Stomach smooth muscle (tissue), 2 donors: ENCODE data around the gene TRAPPC12.
A peak's percentile ranks its signal among the peaks of the same experiment; 100 is the strongest.
"Not testable (repeated sequence)": the region's sequence is repeated elsewhere in the genome, so short reads cannot be mapped to it uniquely, and the experiment has no call there.

ENCODE experiments used
- H3K27ac ChIP-seq: one replicate; pipeline ENCODE4 v1.7.0; 2013; ENCODE audit warnings: mild to moderate bottlenecking, low read length, inconsistent platforms
- H3K27me3 ChIP-seq, 2 donors: one replicate each; pipeline ENCODE4 v1.7.0; 2013; ENCODE audit warnings: low read length in 2 of 2; ENCODE audit not compliant: insufficient read depth in 2 of 2, control insufficient read depth in 1 of 2
- H3K36me3 ChIP-seq, 2 donors: one replicate each; pipeline ENCODE4 v1.7.0; 2013; ENCODE audit warnings: low read length in 2 of 2; ENCODE audit not compliant: control insufficient read depth in 2 of 2, insufficient read depth in 2 of 2
- H3K4me1 ChIP-seq: one replicate; pipeline ENCODE4 v1.7.0; 2013; ENCODE audit warnings: low read length; ENCODE audit not compliant: control insufficient read depth, insufficient read depth
- H3K4me3 ChIP-seq, 2 donors: one replicate each; pipeline ENCODE4 v1.7.0; 2013; ENCODE audit warnings: low read length in 2 of 2
- H3K9ac ChIP-seq, 2 donors: one replicate each; pipeline ENCODE4 v1.7.0; 2013; ENCODE audit warnings: low read length in 2 of 2, mild to moderate bottlenecking in 1 of 2
- H3K9me3 ChIP-seq, 2 donors: one replicate each; pipeline ENCODE4 v1.7.0; 2013; ENCODE audit warnings: low read length in 2 of 2; ENCODE audit not compliant: control insufficient read depth in 2 of 2
- donor health status: healthy.
- donor health status: Pancreatic carcinoma.

TRAPPC12 gene

DNA sequence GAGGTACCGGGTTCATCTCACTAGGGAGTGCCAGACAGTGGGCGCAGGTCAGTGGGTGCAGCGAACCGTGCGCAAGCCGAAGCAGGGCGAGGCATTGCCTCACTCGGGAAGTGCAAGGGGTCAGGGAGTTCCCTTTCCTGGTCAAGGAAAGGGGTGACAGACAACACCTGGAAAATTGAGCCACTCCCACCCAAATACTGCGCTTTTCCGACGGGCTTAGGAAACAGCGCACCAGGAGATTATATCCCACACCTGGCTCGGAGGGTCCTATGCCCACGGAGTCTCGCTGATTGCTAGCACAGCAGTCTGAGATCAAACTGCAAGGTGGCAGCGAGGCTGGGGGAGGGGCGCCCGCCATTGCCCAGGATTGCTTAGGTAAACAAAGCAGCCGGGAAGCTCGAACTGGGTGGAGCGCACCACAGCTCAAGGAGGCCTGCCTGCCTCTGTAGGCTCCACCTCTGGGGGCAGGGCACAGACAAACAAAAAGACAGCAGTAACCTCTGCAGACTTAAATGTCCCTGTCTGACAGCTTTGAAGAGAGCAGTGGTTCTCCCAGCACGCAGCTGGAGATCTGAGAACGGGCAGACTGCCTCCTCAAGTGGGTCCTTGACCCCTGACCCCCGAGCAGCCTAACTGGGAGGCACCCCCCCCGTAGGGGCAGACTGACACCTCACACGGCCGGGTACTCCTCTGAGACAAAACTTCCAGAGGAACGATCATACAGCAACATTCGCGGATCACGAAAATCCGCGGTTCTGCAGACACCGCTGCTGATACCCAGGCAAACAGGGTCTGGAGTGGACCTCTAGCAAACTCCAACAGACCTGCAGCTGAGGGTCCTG lies 9.9 kb upstream of the TRAPPC12 start:
- not testable (repeated sequence) for H3K9ac ChIP-seq, H3K4me1 ChIP-seq, H3K27me3 ChIP-seq, H3K9me3 ChIP-seq, H3K36me3 ChIP-seq, H3K27ac ChIP-seq, H3K4me3 ChIP-seq

DNA sequence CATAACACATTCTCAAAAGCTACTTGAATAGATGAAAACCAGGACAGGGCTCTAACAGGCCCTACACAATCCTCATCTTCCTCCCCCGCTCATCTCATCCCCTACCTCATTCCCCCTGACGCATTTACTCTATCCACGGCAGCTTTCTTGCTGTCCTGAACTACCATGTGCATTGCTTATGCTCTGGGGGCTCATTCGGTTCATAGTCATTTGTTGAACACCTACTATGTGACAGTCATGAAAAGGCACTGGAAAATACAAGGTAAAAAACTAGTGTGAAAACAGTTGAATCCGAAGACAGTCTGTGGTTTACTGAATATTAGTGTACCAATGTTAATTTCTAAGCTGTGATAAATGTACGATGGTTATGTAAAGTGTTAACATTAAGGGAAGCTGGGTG lies 2.7 kb upstream of the TRAPPC12 start:
- Histone ChIP-seq H3K27me3 (no peaks in the 10 kb centered on the region), H3K4me1 (peaks cover 21% of the 10 kb centered on the region), H3K27ac (no peak overlapping the region), H3K9me3 (no peaks in the 10 kb centered on the region), H3K9ac (peak overlapping the region in 1 of 2 donors; percentile 84), H3K36me3 (no peaks in the 10 kb centered on the region), H3K4me3 (peak overlapping the region; percentile 99 to 100)

DNA sequence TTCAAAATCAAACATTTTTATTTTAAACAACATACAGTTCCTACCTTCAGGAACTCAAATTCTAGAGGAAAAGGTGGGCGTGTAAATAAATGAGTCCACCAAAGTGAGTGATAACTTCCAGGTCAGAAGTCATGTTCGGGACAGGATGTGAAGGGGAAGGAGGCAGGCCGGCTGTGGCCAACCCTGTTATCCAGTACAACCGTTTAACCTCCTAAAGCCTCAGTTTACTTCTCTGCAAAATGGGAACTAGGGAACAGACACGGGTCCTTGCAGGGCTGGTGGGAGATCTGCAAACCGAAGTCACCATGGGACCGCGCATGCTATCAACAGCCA lies 2.2 kb upstream of the TRAPPC12 start:
- Histone ChIP-seq H3K27ac (no peak overlapping the region), H3K27me3 (no peaks in the 10 kb centered on the region), H3K36me3 (no peaks in the 10 kb centered on the region), H3K4me3 (peak overlapping the region; percentile 99 to 100), H3K9ac (peak overlapping the region; percentile 84 to 94), H3K4me1 (peaks cover 21% of the 10 kb centered on the region), H3K9me3 (no peaks in the 10 kb centered on the region)

DNA sequence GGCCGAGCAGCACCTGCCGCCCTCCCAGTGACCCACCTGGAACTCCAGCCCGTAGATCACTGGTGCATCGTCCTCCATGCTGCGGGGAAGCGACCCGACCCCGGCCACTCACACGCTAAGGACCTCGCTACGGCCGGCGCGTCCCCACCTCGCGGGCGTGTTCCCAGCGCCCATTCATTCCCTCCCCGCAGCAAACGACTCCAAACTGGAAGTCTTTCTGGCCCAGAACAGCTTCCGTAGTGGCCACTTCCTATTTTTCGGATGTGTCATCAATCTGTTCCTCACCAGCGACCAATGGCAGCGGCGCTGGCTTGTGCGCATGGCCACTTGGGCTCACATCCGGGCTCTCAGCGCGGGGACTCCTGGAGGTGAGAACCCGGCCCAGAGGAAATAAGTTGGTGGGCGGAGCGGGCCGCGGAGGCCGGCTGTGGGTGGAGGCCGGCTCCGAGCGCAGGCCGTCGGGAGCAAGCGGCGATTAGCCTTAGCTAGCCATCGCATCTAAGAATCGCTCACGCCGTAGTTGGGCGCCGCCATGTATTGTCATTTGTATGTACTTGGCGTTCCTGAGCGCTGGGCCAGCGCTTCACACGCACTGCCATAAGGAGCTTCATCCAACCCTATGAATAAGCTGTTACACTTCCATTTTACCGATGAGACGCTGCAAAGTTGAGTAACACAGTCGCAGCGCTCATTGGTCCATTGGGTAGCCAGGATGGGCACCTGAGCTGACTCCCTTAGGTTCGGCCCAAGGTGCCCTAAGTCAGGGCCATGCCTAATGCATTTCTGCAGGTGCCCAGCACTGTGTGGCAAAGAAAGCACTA lies 1.7 kb upstream of the TRAPPC12 start, which contains the start of gene EIPR1:
EIPR1 (minus strand) TSS at position 207 of the 821 bp plus-strand sequence; CDS start at position 78, 129 bp downstream.
- Histone ChIP-seq H3K4me1 (peaks cover 21% of the 10 kb centered on the region), H3K4me3 (peak within 1 kb of the TSS; percentile 99 to 100), H3K27me3 (no peaks in the 10 kb centered on the region), H3K9ac (peak within 1 kb of the TSS; percentile 84 to 94), H3K36me3 (peaks cover 0 to 2% of the 10 kb centered on the region in 2 donors), H3K9me3 (no peaks in the 10 kb centered on the region), H3K27ac (peak within 1 kb of the TSS; percentile 94)

DNA sequence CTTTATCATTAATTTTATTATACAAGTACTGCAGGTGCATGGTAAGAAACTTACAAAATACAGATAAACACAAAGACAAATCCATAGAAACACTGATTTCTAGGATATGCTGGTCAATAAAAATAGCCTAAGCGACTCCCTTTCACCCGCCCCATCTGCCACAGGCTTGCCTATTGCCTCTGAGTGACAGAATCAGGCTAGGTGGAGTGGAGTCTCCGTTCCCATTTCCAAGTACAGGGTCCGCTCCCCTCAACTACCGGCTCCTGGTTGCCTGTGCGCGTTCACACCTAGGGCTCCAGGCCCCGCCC lies 201 bp upstream of the TRAPPC12 start:
- Histone ChIP-seq H3K4me3 (peak overlapping the region; percentile 96 to 99), H3K27me3 (no peaks in the 10 kb centered on the region), H3K4me1 (peaks cover 21% of the 10 kb centered on the region), H3K9ac (peak overlapping the region; percentile 94 to 97), H3K9me3 (no peaks in the 10 kb centered on the region), H3K36me3 (peaks cover 0 to 2% of the 10 kb centered on the region in 2 donors), H3K27ac (peak overlapping the region; percentile 85)

DNA sequence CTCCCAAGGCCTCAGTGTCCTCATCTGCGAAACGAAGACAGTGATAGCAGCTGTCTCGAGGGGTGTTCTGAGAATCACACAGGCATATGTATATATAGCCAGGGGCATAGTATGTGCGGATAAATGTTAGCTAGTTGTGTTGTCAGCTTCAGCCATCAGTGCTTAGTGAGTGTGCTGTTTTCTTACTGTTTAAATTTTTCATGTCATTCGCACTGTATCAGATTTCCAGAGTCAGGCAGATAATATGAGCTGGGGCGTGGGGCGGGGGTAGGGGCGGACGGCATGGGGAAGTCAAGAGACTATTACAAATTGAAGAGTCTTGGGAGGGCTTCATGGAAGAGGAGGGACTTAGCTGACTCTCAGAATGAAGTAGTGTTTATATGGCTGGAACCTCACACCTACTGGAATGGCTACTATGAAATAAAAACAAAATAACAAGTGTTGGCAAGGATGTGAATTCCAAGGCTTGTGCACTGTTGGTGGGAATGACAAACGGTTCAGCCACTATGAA lies 7.0 kb downstream of the TRAPPC12 start:
- H3K27me3 ChIP-seq: no peaks in the 10 kb centered on the region
- H3K27ac ChIP-seq: no peak overlapping the region
- H3K4me1 ChIP-seq: no peaks in the 10 kb centered on the region
- H3K4me3 ChIP-seq: no peak overlapping the region
- no peaks in the 10 kb centered on the region for H3K9me3 ChIP-seq
- peaks cover 12 to 18% of the 10 kb centered on the region in 2 donors for H3K36me3 ChIP-seq
- no peak overlapping the region for H3K9ac ChIP-seq

DNA sequence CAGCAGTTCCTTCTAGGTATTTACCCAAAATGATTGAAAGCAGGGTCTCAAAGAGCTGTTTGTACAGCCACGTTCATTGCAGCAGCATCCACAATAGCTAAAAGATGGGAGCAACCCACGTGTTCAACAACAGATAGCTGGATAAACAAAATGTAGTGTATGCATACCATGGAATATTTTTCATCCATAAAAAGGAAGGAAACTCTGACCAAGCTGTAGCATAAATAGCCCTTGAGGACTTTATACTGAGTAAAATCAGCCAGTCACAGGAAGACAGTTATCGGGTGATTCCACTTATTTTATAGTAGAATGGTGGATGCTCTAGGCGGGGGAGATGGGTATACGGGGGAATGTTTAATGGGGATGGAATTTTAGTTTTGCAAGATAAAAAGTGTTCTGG lies 7.5 kb downstream of the TRAPPC12 start:
- Histone ChIP-seq H3K4me3 (no peak overlapping the region), H3K9ac (no peak overlapping the region), H3K27ac (no peak overlapping the region), H3K27me3 (no peaks in the 10 kb centered on the region), H3K4me1 (no peaks in the 10 kb centered on the region), H3K36me3 (peaks cover 12 to 21% of the 10 kb centered on the region in 2 donors), H3K9me3 (no peaks in the 10 kb centered on the region)

DNA sequence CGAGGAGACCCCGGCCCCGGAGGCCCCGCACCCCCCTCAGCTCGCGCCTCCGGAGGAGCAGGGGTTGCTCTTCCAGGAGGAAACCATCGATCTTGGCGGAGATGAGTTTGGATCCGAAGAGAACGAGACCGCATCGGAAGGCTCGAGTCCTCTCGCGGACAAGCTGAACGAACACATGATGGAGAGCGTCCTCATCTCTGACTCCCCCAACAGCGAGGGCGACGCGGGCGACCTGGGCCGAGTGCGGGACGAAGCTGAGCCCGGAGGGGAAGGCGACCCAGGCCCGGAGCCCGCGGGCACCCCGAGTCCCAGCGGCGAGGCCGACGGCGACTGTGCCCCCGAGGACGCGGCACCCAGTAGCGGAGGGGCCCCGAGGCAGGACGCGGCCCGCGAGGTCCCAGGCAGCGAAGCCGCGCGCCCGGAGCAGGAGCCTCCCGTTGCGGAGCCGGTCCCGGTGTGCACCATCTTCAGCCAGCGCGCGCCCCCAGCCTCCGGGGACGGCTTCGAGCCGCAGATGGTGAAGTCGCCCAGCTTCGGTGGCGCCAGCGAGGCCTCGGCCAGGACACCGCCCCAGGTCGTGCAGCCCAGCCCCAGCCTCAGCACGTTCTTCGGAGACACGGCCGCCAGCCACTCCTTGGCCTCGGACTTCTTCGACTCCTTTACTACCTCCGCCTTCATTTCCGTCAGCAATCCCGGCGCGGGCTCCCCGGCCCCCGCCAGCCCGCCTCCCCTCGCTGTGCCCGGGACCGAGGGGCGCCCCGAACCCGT lies 8.3 kb downstream of the TRAPPC12 start:
- no peak overlapping the region for H3K4me3 ChIP-seq
- H3K27ac ChIP-seq: no peak overlapping the region
- peaks cover 16 to 22% of the 10 kb centered on the region in 2 donors for H3K36me3 ChIP-seq
- H3K9ac ChIP-seq: no peak overlapping the region
- H3K27me3 ChIP-seq: no peaks in the 10 kb centered on the region
- no peaks in the 10 kb centered on the region for H3K4me1 ChIP-seq
- no peaks in the 10 kb centered on the region for H3K9me3 ChIP-seq

DNA sequence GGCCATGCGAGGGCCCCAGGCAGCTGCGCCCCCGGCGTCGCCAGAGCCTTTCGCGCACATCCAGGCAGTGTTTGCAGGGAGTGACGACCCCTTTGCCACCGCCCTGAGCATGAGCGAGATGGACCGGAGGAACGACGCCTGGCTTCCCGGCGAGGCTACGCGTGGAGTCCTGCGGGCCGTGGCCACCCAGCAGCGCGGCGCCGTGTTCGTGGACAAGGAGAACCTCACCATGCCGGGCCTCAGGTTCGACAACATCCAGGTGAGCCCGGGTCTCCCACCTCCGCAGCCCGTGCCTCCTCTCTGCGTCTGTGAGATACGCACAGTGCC lies 8.9 kb downstream of the TRAPPC12 start:
- no peak overlapping the region for H3K27ac ChIP-seq
- peaks cover 16 to 23% of the 10 kb centered on the region in 2 donors for H3K36me3 ChIP-seq
- H3K9me3 ChIP-seq: no peaks in the 10 kb centered on the region
- no peak overlapping the region for H3K9ac ChIP-seq
- H3K27me3 ChIP-seq: no peaks in the 10 kb centered on the region
- no peaks in the 10 kb centered on the region for H3K4me1 ChIP-seq
- no peak overlapping the region for H3K4me3 ChIP-seq

DNA sequence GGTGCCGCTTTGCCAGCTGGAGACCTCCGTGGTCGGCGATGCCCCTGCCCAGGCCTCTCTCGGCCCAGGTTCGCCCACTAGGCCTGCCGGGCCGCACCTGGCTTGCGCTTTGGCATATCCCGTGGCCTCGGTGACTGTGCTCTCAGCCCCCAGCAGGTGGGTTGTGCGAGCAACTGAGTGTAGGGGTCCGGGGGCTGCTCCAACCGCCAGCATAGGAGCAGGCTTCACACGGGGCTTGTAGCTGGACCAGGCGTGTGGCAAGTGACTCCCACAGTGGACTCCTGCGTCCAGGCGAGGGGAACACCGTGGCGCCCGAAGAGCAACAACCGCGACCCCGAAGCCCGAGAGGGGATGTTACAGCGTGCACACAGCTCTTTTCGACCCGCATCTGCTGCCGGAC lies 9.7 kb downstream of the TRAPPC12 start:
- peaks cover 20 to 25% of the 10 kb centered on the region in 2 donors for H3K36me3 ChIP-seq
- no peaks in the 10 kb centered on the region for H3K9me3 ChIP-seq
- no peak overlapping the region for H3K27ac ChIP-seq
- no peaks in the 10 kb centered on the region for H3K27me3 ChIP-seq
- no peak overlapping the region for H3K9ac ChIP-seq
- H3K4me1 ChIP-seq: no peaks in the 10 kb centered on the region
- H3K4me3 ChIP-seq: no peak overlapping the region
